HG02852 (cell line): ENCODE results near the gene NHLH1.
"Not testable (repeated sequence)": the region's sequence is repeated elsewhere in the genome, so short reads cannot be mapped to it uniquely, and the experiment has no call there.

ENCODE experiments used
- ATAC-seq: cut with Tn5 transposase; IDR thresholded peaks from one replicate; pipeline ENCODE4 v1.9.1; 2021; ENCODE audit warnings: mild to moderate bottlenecking, moderate library complexity; ENCODE audit not compliant: unreplicated experiment

Gene NHLH1

GRCh38 chr1:160376525-160377131 lies 9.8 kb downstream of the NHLH1 start:
- peak; percentile 45 for ATAC-seq

- ATAC-seq, result no peak
Observed at GRCh38 chr1:160377585-160378206, 10.8 kb downstream of the NHLH1 start.

GRCh38 chr1:160384812-160385211 lies 17.9 kb downstream of the NHLH1 start:
- ATAC-seq, result not testable (repeated sequence)

GRCh38 chr1:160388406-160388805 lies 21.5 kb downstream of the NHLH1 start:
- not testable (repeated sequence) for ATAC-seq

- ATAC-seq, result no peak
Observed at GRCh38 chr1:160394673-160395072, 27.8 kb downstream of the NHLH1 start.

- ATAC-seq, result no peak
Observed at GRCh38 chr1:160397651-160398050, 30.8 kb downstream of the NHLH1 start.

- no peak for ATAC-seq
Observed at GRCh38 chr1:160398823-160399222, 32.0 kb downstream of the NHLH1 start.

- no peak for ATAC-seq
Observed at GRCh38 chr1:160399544-160400222, 32.8 kb downstream of the NHLH1 start.

- ATAC-seq, result no peak
Observed at GRCh38 chr1:160400223-160400645, 33.4 kb downstream of the NHLH1 start, which contains the start of gene VANGL2. Gene VANGL2, plus strand, starts transcription at chr1:160400564. Its CDS starts 15,274 bp downstream, at chr1:160415838.

GRCh38 chr1:160400646-160401486 lies 34.0 kb downstream of the NHLH1 start:
- ATAC-seq, result no peak

- ATAC-seq, result no peak
Observed at GRCh38 chr1:160401487-160401805, 34.6 kb downstream of the NHLH1 start.

- ATAC-seq, result no peak
Observed at GRCh38 chr1:160402001-160402795, 35.3 kb downstream of the NHLH1 start.

GRCh38 chr1:160403244-160403643 lies 36.4 kb downstream of the NHLH1 start:
- no peak for ATAC-seq

GRCh38 chr1:160404094-160404493 lies 37.2 kb downstream of the NHLH1 start:
- ATAC-seq, result no peak

GRCh38 chr1:160405331-160405877 lies 38.5 kb downstream of the NHLH1 start:
- no peak for ATAC-seq

GRCh38 chr1:160406131-160406968 lies 39.5 kb downstream of the NHLH1 start:
- no peak for ATAC-seq

GRCh38 chr1:160407839-160408801 lies 41.2 kb downstream of the NHLH1 start:
- ATAC-seq, result no peak

GRCh38 chr1:160408864-160409263 lies 42.0 kb downstream of the NHLH1 start:
- ATAC-seq, result no peak
